Measurements from ENCODE around the gene NAPSA. TPM values are rescaled to one million over a fixed set of nuclear protein-coding genes. Genes with fewer than 3 reads are reported as not detected.

Gene NAPSA
- total and polyA plus RNA-seq, 8 donors, result 0.78 to 4.6 (median 2.3) TPM

GRCh38 chr19:50381881-50382729, 16.7 kb upstream of the NAPSA start:
- ATAC-seq (no peak), DNase-seq (peak in 3 of 6 donors; percentile 25 to 85 (median 57)), FAIRE-seq (no peak)
- 92 to 95% methylated on average over 56 to 58 of the region's 58 CpGs for WGBS, 2 donors
- intact Hi-C loops (cut with DNase I), result no loop called here
- peaks cover 6 to 52% (median 26%) of the 10 kb centered on the region in 3 donors for H3K36me3 ChIP-seq
- H3K4me1 ChIP-seq, result peaks cover 0 to 8% (median 0%) of the 10 kb centered on the region in 3 donors
- H3K9me3 ChIP-seq, result no peaks in the 10 kb centered on the region
- H3K27ac ChIP-seq, result no peak overlapping the region
- H3K27me3 ChIP-seq, result no peaks in the 10 kb centered on the region
- no peak overlapping the region for H3K4me3 ChIP-seq
- no peak for TF ChIP-seq CTCF (IDR thresholded peaks at IDR 0.05)

DNA sequence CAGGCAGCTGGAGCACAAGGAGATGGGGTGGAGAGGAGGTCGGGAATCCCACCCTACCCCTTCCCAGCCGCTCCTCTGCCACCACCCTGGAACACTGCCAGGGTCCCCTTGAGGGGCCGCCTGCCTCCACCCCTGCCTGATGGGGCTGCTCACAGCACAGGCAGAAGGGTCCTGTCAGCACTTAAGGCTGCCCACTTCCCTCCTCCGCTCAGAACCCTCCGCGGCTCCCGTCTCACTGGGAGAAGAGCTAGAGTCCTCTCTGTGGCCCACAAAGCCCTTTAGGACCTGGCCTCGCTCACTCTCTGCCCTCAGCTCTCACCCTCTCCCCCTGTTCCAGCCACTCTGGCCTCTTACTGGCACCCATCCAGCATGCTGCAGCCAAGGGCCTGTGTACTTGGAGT, 15.3 kb upstream of the NAPSA start:
- no peak for ATAC-seq
- TF ChIP-seq CTCF (IDR thresholded peaks at IDR 0.05), result no peak
- DNase-seq, result peak in 1 of 6 donors; percentile 27
- intact Hi-C loops (cut with DNase I), result no loop called here
- Histone ChIP-seq H3K9me3 (no peaks in the 10 kb centered on the region), H3K27ac (no peak overlapping the region), H3K27me3 (no peaks in the 10 kb centered on the region), H3K4me3 (no peak overlapping the region), H3K4me1 (peaks cover 0 to 8% (median 0%) of the 10 kb centered on the region in 3 donors), H3K36me3 (peaks cover 6 to 52% (median 26%) of the 10 kb centered on the region in 3 donors)
- no peak for FAIRE-seq
- 80 to 81% methylated on average over 8 of the region's 8 CpGs for WGBS, 2 donors

DNA sequence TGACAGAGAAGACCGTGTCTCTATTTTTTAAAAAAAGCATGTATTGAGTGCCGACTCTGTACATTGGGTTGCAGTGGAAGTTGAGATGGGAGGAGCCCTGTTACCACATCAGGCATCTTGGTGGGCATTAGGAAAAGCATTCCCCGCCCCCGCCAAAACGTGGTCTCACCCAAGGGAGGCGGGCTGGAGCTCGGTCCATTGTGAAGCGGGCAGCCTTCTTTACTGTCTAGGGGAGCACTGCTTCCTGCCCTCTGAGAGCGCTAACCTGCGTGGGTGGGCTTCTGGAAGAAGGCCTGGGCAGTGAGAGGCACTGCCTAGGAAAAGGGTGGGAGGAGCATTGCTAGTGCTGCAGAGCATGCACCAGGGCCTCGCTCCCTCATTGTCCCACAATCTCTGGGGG, 14.7 kb upstream of the NAPSA start:
- no peak for FAIRE-seq
- intact Hi-C loops (cut with DNase I), result no loop called here
- DNase-seq, result peak in 1 of 6 donors; percentile 17
- TF ChIP-seq CTCF (IDR thresholded peaks at IDR 0.05), result no peak
- 85 to 89% methylated on average over 11 of the region's 11 CpGs for WGBS, 2 donors
- Histone ChIP-seq H3K9me3 (no peaks in the 10 kb centered on the region), H3K27me3 (no peaks in the 10 kb centered on the region), H3K4me3 (no peak overlapping the region), H3K4me1 (peaks cover 0 to 6% (median 0%) of the 10 kb centered on the region in 3 donors), H3K27ac (no peak overlapping the region), H3K36me3 (peaks cover 6 to 52% (median 26%) of the 10 kb centered on the region in 3 donors)
- no peak for ATAC-seq

- DNase-seq (no peak), ATAC-seq (no peak), FAIRE-seq (no peak)
- intact Hi-C loops (cut with DNase I), result no loop called here
- WGBS, 2 donors, result 90 to 92% methylated on average over 11 of the region's 11 CpGs
- H3K36me3 ChIP-seq, result peaks cover 6 to 52% (median 26%) of the 10 kb centered on the region in 3 donors
- TF ChIP-seq CTCF (IDR thresholded peaks at IDR 0.05), result no peak
- no peak overlapping the region for H3K4me3 ChIP-seq
- H3K27ac ChIP-seq, result no peak overlapping the region
- H3K4me1 ChIP-seq, result peaks cover 0 to under 1% (median 0%) of the 10 kb centered on the region in 3 donors
- no peaks in the 10 kb centered on the region for H3K27me3 ChIP-seq
- no peaks in the 10 kb centered on the region for H3K9me3 ChIP-seq
Measured at GRCh38 chr19:50379602-50380001, 14.2 kb upstream of the NAPSA start.

- H3K27ac ChIP-seq, result no peak overlapping the region
- peak in 1 of 6 donors; percentile 21 for DNase-seq
- H3K36me3 ChIP-seq, result peaks cover 6 to 52% (median 26%) of the 10 kb centered on the region in 3 donors
- no peak for TF ChIP-seq CTCF (IDR thresholded peaks at IDR 0.05)
- H3K27me3 ChIP-seq, result no peaks in the 10 kb centered on the region
- intact Hi-C loops (cut with DNase I), result no loop called here
- no peaks in the 10 kb centered on the region for H3K4me1 ChIP-seq
- FAIRE-seq, result no peak
- H3K4me3 ChIP-seq, result no peak overlapping the region
- ATAC-seq, result no peak
- WGBS, 2 donors, result 89 to 96% methylated on average over 10 of the region's 10 CpGs
- no peaks in the 10 kb centered on the region for H3K9me3 ChIP-seq
Measured at GRCh38 chr19:50378863-50379236, 13.4 kb upstream of the NAPSA start.
